PC-9 (cell line): ENCODE data around the gene RRAS.

Source experiments
- EZH2 ChIP-seq: fragments of 200-600 bp; sonication (generic); IDR thresholded peaks from 2 replicates; pipeline ENCODE4 v1.8.0; 2017; ENCODE audit warnings: antibody characterized with exemption, low read depth
- TF ChIP-seq, protein P1 (sequence below): fragments of 200-600 bp; sonication (generic); conservative IDR thresholded peaks from 2 replicates; pipeline ENCODE4 v1.6.1; 2017; ENCODE audit warnings: mixed run types, antibody characterized with exemption, mild to moderate bottlenecking, moderate library complexity

GRCh38 chr19:49677231-49677900 lies 37.4 kb upstream of the RRAS start, which contains the start of gene PRMT1:
- TF ChIP-seq, protein P1, sequence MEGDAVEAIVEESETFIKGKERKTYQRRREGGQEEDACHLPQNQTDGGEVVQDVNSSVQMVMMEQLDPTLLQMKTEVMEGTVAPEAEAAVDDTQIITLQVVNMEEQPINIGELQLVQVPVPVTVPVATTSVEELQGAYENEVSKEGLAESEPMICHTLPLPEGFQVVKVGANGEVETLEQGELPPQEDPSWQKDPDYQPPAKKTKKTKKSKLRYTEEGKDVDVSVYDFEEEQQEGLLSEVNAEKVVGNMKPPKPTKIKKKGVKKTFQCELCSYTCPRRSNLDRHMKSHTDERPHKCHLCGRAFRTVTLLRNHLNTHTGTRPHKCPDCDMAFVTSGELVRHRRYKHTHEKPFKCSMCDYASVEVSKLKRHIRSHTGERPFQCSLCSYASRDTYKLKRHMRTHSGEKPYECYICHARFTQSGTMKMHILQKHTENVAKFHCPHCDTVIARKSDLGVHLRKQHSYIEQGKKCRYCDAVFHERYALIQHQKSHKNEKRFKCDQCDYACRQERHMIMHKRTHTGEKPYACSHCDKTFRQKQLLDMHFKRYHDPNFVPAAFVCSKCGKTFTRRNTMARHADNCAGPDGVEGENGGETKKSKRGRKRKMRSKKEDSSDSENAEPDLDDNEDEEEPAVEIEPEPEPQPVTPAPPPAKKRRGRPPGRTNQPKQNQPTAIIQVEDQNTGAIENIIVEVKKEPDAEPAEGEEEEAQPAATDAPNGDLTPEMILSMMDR = no peak
- no peak for TF ChIP-seq EZH2
